ENCODE measurements around the gene CNTROB. TPM values are rescaled to one million over a fixed set of nuclear protein-coding genes. Genes with fewer than 3 reads are reported as not detected.

Gene CNTROB
- total RNA-seq, 2 experiments from 2014 or later, result 55.4 to 72.3 TPM

DNA sequence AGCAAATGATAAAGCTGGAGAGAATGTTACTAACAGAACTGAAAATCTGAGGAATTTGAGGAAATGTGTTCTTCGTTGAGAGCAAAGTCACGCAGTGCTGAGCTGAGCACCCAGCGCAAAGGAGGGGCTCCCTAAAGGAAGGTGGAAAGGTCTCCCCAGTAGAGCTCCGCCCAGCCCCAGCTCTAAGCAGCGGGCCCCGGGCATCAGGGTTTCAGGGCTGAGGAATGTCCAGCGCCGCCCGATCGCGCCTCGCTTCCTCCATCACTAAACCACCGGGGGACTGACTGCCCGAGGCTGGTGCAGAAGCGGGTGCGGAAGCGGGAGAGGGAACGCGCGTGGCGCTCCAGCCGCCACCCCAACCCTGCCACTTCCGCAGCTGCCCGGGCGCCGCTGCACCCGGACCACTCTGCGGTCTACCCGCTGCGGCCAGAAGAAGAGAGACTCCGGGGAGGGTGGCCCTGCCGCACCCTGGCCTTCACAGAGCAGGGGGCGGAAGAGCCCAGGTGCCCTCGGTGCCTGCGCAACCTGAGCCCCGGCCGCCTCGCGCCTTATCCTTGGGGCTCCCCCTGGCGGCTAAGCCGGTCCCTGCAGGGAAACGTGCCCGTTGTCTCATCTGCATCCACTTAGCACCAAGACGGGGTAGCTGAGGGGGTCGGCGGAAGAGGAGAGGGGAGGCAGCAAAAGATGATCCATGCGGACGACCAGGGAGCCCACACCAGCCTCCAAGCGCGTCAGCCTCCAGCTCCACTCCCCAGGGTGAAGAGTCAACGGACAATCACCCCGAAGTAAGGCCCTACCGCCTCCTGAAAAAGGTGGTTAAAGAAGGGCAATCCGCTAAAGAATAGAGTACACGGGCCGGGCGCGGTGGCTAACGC, 58.0 kb downstream of the CNTROB start:
- H3K4me3 ChIP-seq (ENCODE audit: low read depth, low read length, poor library complexity, severe bottlenecking), result peak overlapping the region; percentile 68
- H3K36me3 ChIP-seq (ENCODE audit: insufficient read depth, low read length), result no peaks in the 10 kb centered on the region
- TF ChIP-seq EZH2phosphoT487 (IDR thresholded peaks at IDR 0.05; ENCODE audit: borderline replicate concordance, low read depth, low read length) (no peak), CTCF (conservative IDR thresholded peaks at IDR 0.05; ENCODE audit: low read length) (peak; percentile 89)
- peak; percentile 90 for DNase-seq (ENCODE audit: low spot score)
- H3K9me3 ChIP-seq (ENCODE audit: low read length), result no peaks in the 10 kb centered on the region
- peak overlapping the region; percentile 55 for H3K27ac ChIP-seq (ENCODE audit: low read depth, low read length, poor library complexity, severe bottlenecking)
- no peaks in the 10 kb centered on the region for H3K79me2 ChIP-seq (ENCODE audit: insufficient read depth, low read depth, low read length)
- peaks cover 13% of the 10 kb centered on the region for H3K4me1 ChIP-seq (ENCODE audit: insufficient read depth, low read length, poor library complexity, severe bottlenecking)
- CTCF ChIA-PET (ENCODE audit: unreplicated experiment), result interaction anchor here (0.6 to 1.6 kb wide), 5 partner anchors 51 to 394 kb away, joined by 3 to 5 read pairs (median 3); no protein-coding TSS in a partner anchor
- H4K20me1 ChIP-seq (ENCODE audit: insufficient read depth, low read length), result no peaks in the 10 kb centered on the region
- H2AFZ ChIP-seq (ENCODE audit: low read length), result peak overlapping the region; percentile 94
- no peaks in the 10 kb centered on the region for H3K9me2 ChIP-seq (ENCODE audit: insufficient read depth, low read length)
- POLR2A ChIA-PET, result interaction anchor here (0.6 to 1.9 kb wide), 5 partner anchors 39 to 183 kb away, joined by 3 to 16 read pairs (median 3); partner anchors contain the start of gene CNTROB
- peak overlapping the region; percentile 76 for H3K4me2 ChIP-seq (ENCODE audit: low read length)
- intact Hi-C loops (cut with micrococcal nuclease; ENCODE audit: unreplicated experiment), result loop anchor here (1.0 to 5.0 kb wide), 6 partner anchors 51 to 248 kb away; no protein-coding TSS in a partner anchor
- BruUV-seq (replicated peaks), result no TSS peak

GRCh38 chr17:7992516-7992915, 60.5 kb downstream of the CNTROB start:
- H3K79me2 ChIP-seq (ENCODE audit: insufficient read depth, low read depth, low read length), result no peaks in the 10 kb centered on the region
- DNase-seq (ENCODE audit: low spot score), result no peak
- ChIA-PET CTCF (ENCODE audit: unreplicated experiment) (no interaction called here), POLR2A (interaction anchor here (1.1 kb wide), 1 partner anchor 9 kb away, joined by 3 read pairs; the partner anchor contains the start of gene GUCY2D)
- H3K27ac ChIP-seq (ENCODE audit: low read depth, low read length, poor library complexity, severe bottlenecking), result no peak overlapping the region
- no peak for TF ChIP-seq EZH2phosphoT487 (IDR thresholded peaks at IDR 0.05; ENCODE audit: borderline replicate concordance, low read depth, low read length)
- TF ChIP-seq CTCF (conservative IDR thresholded peaks at IDR 0.05; ENCODE audit: low read length), result no peak
- no peaks in the 10 kb centered on the region for H3K9me3 ChIP-seq (ENCODE audit: low read length)
- intact Hi-C loops (cut with micrococcal nuclease; ENCODE audit: unreplicated experiment), result loop anchor here (5.0 kb wide), 1 partner anchor 250 kb away; no protein-coding TSS in a partner anchor
- no peak overlapping the region for H3K4me2 ChIP-seq (ENCODE audit: low read length)
- H3K9me2 ChIP-seq (ENCODE audit: insufficient read depth, low read length), result no peaks in the 10 kb centered on the region
- no peak overlapping the region for H2AFZ ChIP-seq (ENCODE audit: low read length)
- no peaks in the 10 kb centered on the region for H3K36me3 ChIP-seq (ENCODE audit: insufficient read depth, low read length)
- H4K20me1 ChIP-seq (ENCODE audit: insufficient read depth, low read length), result no peaks in the 10 kb centered on the region
- peaks cover 22% of the 10 kb centered on the region for H3K4me1 ChIP-seq (ENCODE audit: insufficient read depth, low read length, poor library complexity, severe bottlenecking)
- BruUV-seq (replicated peaks), result no TSS peak
- H3K4me3 ChIP-seq (ENCODE audit: low read depth, low read length, poor library complexity, severe bottlenecking), result no peak overlapping the region
